Activated T-helper 1 cell treated with anti-CD3 and anti-CD28 coated beads, Interleukin-12 subunit alpha, Interleukin-12 subunit beta, Interleukin-2, Interleukin-4 antibody, amounts not matched to agents 30 ng/mL and 10 ng/mL and 1 ng/mL, durations not matched to agents 14 hours and 24 hours and 36 hours (primary cell): Measurements from ENCODE around the gene RBAK. TPM values are rescaled to one million over a fixed set of nuclear protein-coding genes. Genes with fewer than 3 reads are reported as not detected.
A peak's percentile ranks its signal among the peaks of the same experiment; 100 is the strongest.
"Not testable (repeated sequence)": the region's sequence is repeated elsewhere in the genome, so short reads cannot be mapped to it uniquely, and the experiment has no call there.

Experiments
- DNase-seq: peaks from one replicate; pipeline ENCODE4 v3.0.0; 2021; ENCODE audit warnings: low spot score
- H3K27ac Mint-ChIP-seq: one replicate; pipeline ENCODE4 v1.8.0; 2021; ENCODE audit warnings: mild to moderate bottlenecking, mixed read lengths
- H3K27me3 Mint-ChIP-seq: one replicate; pipeline ENCODE4 v1.8.0; 2022; ENCODE audit warnings: mild to moderate bottlenecking, moderate library complexity, mixed read lengths; ENCODE audit not compliant: insufficient read depth
- H3K36me3 Mint-ChIP-seq: one replicate; pipeline ENCODE4 v1.8.0; 2021; ENCODE audit warnings: low read depth, mixed read lengths
- H3K4me1 Mint-ChIP-seq: one replicate; pipeline ENCODE4 v1.8.0; 2021; ENCODE audit warnings: low read depth, mixed read lengths
- H3K4me3 Mint-ChIP-seq: one replicate; pipeline ENCODE4 v1.8.0; 2021; ENCODE audit warnings: mild to moderate bottlenecking, moderate library complexity, mixed read lengths
- H3K9me3 Mint-ChIP-seq: one replicate; pipeline ENCODE4 v1.8.0; 2021; ENCODE audit warnings: mixed read lengths
- intact Hi-C: fragments of 100-400 bp; cut with micrococcal nuclease; formaldehyde crosslinking; loops from one replicate; pipeline ENCODE4 v1.15.1; 2024
- total RNA-seq: library from RNA; stranded (reverse); gene quantifications from 2 replicates; pipeline ENCODE4 v1.2.3, GENCODE V29; 2022

The RBAK gene
- total RNA-seq, 1 donor from 2014 or later = 13.0 TPM

DNA sequence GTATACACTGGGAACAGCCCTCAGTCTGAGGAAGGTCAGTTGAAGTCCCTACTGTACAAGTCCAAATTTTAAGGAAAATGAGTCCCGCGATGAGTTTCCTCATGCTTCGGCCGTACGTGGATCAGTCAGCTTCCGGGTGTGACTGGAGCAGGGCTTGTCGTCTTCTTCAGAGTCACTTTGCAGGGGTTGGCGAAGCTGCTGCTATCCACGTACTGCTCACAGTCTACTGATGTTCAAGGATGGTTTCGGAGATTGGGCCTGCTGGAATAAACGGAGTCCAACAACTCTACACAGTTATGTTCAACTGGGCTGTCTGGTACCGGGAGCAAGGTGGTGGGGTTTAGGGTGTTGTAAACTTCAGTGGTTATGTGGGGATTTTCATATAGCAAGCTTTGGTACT is 22.0 kb upstream of the RBAK start:
- H3K4me3 Mint-ChIP-seq, H3K36me3 Mint-ChIP-seq, DNase-seq, H3K27me3 Mint-ChIP-seq, H3K4me1 Mint-ChIP-seq, H3K27ac Mint-ChIP-seq, intact Hi-C loops: not testable (repeated sequence)
- H3K9me3 Mint-ChIP-seq = peaks cover 13% of the 10 kb centered on the region

DNA sequence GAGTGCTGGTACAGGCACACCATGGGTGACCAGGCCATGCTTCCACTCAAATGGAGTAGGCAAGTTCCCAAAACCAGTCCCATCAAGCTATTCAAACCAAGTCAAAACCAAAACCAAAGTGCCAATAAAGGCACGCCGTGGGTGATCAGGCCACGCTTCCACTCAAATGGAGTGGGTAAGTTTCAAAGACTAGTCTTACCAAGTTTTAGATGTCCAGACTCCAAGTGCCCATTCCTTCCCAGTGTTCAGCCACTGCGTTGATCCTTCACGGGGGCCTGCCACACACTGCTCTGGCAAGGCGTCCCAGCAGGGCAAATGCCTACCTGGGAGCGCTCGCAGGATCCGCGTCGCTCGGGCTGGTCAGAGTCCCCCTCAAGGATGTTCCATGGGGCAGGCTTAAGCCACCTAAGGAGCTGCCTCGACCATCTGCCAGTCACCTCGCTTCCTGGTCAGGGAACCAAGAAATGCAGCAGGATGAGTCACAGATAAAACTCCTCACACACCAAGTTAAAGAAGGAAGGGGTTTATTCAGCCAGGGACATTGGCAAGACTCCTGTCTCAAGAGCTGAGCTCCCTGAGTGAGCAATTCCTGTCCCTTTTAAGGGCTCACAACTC is 17.8 kb upstream of the RBAK start:
- H3K4me3 Mint-ChIP-seq, H3K4me1 Mint-ChIP-seq, H3K27me3 Mint-ChIP-seq, intact Hi-C loops, H3K27ac Mint-ChIP-seq, H3K9me3 Mint-ChIP-seq, H3K36me3 Mint-ChIP-seq, DNase-seq: not testable (repeated sequence)

DNA sequence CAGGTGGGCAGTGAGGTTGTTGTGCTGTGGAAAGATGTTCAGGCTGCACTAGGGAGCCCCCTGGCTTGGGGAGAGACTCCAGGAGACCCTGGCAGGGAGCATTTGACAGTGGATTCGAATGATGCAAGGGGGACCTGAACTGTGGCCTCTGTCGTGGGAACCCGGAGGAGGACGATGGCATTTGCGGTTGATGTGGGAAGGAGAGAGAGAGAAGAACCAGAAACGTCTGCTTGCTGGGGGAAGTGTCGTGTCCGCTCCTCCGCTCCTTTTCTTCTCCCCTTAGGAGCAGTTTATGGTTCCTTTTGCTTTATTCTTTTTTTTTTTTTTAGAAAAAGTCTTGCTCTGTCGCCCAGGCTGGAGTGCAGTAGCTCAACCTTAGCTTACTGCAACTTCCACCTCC is 12.5 kb upstream of the RBAK start:
- H3K27ac Mint-ChIP-seq, H3K4me1 Mint-ChIP-seq, intact Hi-C loops: not testable (repeated sequence)

DNA sequence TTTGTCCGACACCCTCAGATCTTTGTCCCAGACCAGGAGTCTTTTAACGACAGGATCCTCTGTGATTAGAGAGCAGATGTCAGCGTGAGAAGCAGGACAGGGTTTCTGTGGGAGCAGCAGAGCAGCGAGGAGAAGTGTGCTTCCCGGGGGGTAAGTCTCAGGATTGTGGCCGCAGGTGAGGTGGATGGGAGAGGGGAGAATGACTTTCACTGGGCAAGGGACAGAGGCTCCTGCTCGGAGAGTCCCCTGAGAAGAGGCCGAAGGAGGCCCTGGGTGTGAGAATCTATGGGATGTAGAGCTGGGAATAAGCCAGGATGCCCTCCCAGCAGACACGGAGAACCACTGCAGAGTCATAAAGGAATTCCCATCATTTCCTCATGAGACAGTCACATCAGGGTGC is 10.4 kb upstream of the RBAK start:
- H3K27ac Mint-ChIP-seq = no peak overlapping the region
- no peaks in the 10 kb centered on the region for H3K4me1 Mint-ChIP-seq
- DNase-seq = no peak
- H3K9me3 Mint-ChIP-seq = no peaks in the 10 kb centered on the region
- H3K27me3 Mint-ChIP-seq = no peaks in the 10 kb centered on the region
- H3K4me3 Mint-ChIP-seq = no peak overlapping the region
- intact Hi-C loops = no loop called here
- H3K36me3 Mint-ChIP-seq = peaks cover 2% of the 10 kb centered on the region

More for the DNA sequence above, 12.5 kb upstream of the RBAK start:
- not testable (repeated sequence) for H3K27me3 Mint-ChIP-seq, DNase-seq, H3K4me3 Mint-ChIP-seq, H3K36me3 Mint-ChIP-seq, H3K9me3 Mint-ChIP-seq

DNA sequence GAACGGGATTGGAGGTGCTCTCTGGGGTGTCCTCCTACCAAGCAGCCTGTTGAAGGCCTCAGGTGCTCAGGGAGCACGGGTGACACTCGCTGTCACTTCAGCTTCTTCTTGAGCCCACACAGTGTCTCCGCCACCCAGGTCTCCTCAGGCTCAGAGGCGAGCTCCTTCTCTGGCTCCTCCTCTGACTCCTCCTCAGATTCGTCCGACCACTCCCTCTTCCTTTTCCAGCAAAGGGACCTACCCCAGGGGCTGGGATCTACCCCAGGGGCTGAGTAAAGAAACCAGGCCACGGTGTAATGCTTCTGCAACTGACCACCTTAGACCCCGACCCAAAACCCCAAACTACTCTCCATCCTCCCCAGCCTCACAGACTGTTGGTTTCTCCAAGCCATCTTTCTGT is 9.2 kb upstream of the RBAK start:
- H3K27ac Mint-ChIP-seq = no peak overlapping the region
- peaks cover 6% of the 10 kb centered on the region for H3K4me1 Mint-ChIP-seq
- no peaks in the 10 kb centered on the region for H3K27me3 Mint-ChIP-seq
- no peak overlapping the region for H3K4me3 Mint-ChIP-seq
- no peak for DNase-seq
- intact Hi-C loops = no loop called here
- peaks cover 2% of the 10 kb centered on the region for H3K36me3 Mint-ChIP-seq
- H3K9me3 Mint-ChIP-seq = no peaks in the 10 kb centered on the region

DNA sequence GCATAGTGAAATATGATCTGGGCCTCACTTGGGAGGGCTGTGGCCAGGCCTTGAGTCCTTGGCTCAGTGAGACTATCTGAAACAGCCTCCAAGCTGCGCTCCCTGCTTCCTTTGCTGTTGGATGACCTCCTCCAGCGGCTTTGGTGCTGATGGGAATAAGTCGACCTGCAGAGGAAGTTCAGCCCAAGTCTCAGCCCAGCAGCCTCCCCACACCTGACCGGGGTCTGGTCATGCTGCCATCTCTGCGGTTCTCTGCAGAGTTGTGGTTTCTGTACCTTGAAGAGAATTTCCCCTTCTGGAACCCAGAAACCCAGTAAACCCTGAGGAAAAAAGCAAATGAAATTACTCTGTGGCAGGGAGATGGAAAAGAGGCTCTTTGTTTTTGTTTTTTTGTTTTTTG is 4.6 kb upstream of the RBAK start:
- Mint-ChIP-seq H3K27me3 (no peaks in the 10 kb centered on the region), H3K9me3 (peaks cover 3% of the 10 kb centered on the region), H3K4me1 (peaks cover 13% of the 10 kb centered on the region), H3K36me3 (peaks cover 19% of the 10 kb centered on the region), H3K4me3 (no peak overlapping the region), H3K27ac (no peak overlapping the region)
- intact Hi-C loops = no loop called here
- DNase-seq = peak; percentile 3

DNA sequence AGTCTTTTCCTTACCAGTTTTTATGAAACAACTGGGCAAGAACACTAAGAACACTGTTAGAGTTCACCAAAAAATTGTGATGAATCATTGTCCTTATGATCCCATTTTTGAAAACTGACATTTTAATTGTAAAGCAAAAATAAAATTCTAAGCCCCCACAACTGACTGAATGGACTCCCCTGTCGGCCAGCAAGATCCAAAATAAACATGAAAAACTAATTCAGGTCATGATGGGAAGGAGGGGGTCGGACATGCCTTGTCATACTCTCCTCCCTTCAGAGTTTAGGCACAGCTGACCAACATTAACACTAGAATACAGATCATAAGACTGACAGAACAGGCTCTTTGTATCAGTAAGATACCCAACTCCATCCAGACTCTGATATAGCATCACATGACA is 2.0 kb upstream of the RBAK start:
- no peaks in the 10 kb centered on the region for H3K27me3 Mint-ChIP-seq

DNA sequence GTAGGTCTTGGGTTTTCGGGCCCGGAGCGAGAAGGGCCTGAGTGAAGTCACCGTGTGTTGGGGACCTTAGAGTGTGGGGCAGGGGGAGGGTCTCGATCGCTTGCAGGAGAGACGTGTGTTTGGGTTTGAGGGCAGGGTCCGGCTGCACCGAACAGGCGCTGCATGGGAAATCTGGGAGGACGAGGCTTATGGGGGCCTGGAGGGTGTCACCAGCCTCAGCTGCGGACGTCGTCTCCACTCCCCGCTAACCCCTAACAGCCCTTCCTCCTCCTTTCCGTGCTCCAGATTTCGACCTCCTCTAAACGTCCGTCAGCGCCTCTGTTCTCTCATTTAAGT is 705 bp downstream of the RBAK start:
- DNase-seq, H3K27me3 Mint-ChIP-seq: not testable (repeated sequence)
- Mint-ChIP-seq H3K4me3 (peak overlapping the region; percentile 89), H3K9me3 (peaks cover 24% of the 10 kb centered on the region), H3K4me1 (peaks cover 20% of the 10 kb centered on the region), H3K36me3 (peaks cover 51% of the 10 kb centered on the region), H3K27ac (peak overlapping the region; percentile 88)
- intact Hi-C loops = loop anchor here (5.0 kb wide), 2 partner anchors 364 to 376 kb away; partner anchors contain the start of genes FOXK1 and TNRC18

More for the DNA sequence above, 2.0 kb upstream of the RBAK start:
- peaks cover 21% of the 10 kb centered on the region for H3K4me1 Mint-ChIP-seq
- no peak for DNase-seq
- H3K9me3 Mint-ChIP-seq = peaks cover 7% of the 10 kb centered on the region
- H3K36me3 Mint-ChIP-seq = peaks cover 27% of the 10 kb centered on the region
- intact Hi-C loops = no loop called here
- no peak overlapping the region for H3K4me3 Mint-ChIP-seq
- H3K27ac Mint-ChIP-seq = no peak overlapping the region

DNA sequence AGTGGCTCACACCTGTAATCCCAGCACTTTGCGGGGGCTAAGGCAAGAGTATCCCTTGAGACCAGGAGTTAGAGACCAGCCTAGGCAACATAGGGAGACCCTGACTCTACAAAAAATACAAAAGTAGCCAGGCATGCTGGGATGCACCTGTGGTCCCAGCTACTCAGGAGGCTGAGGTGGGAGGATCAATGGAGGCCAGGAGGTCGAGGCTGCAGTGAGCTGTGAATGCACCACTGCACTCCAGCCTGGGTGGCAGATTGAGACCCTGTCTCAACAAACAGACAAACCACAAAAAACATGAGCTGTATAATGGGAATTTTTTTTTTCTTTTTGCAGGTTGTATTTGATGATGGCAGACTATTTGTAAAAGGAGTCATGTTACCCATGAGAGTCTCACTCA is 1.5 kb downstream of the RBAK start:
- H3K9me3 Mint-ChIP-seq = peaks cover 32% of the 10 kb centered on the region

DNA sequence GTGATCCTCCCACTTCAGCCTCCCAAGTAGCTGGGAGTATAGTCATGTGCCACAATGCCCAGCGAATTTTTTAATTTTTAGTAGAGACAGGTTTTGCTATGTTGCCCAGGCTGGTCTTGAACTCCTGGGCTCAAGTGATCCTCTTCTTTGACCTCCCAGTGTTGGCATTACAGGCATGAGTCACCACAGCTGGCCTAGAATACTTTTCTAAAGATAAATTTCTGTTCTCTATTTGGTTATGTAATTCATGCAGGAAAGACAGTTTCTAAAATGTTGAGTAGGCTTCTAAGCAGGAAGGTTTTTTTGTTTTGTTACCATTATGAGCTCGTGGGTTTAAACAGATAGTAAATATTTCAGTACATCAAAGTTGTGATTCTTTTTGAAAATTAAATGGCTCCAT is 5.0 kb downstream of the RBAK start:
- Mint-ChIP-seq H3K4me1 (peaks cover 13% of the 10 kb centered on the region), H3K9me3 (peaks cover 53% of the 10 kb centered on the region), H3K27me3 (no peaks in the 10 kb centered on the region), H3K4me3 (no peak overlapping the region), H3K27ac (no peak overlapping the region), H3K36me3 (peaks cover 75% of the 10 kb centered on the region)
- no peak for DNase-seq
- intact Hi-C loops = no loop called here

More for the DNA sequence above, 1.5 kb downstream of the RBAK start:
- intact Hi-C loops = loop anchor here (5.0 kb wide), 2 partner anchors 365 to 375 kb away; partner anchors contain the start of genes FOXK1 and TNRC18
- peaks cover 58% of the 10 kb centered on the region for H3K36me3 Mint-ChIP-seq
- H3K4me3 Mint-ChIP-seq = peak overlapping the region; percentile 89
- peaks cover 18% of the 10 kb centered on the region for H3K4me1 Mint-ChIP-seq
- H3K27ac Mint-ChIP-seq = peak overlapping the region; percentile 58
- not testable (repeated sequence) for H3K27me3 Mint-ChIP-seq, DNase-seq

DNA sequence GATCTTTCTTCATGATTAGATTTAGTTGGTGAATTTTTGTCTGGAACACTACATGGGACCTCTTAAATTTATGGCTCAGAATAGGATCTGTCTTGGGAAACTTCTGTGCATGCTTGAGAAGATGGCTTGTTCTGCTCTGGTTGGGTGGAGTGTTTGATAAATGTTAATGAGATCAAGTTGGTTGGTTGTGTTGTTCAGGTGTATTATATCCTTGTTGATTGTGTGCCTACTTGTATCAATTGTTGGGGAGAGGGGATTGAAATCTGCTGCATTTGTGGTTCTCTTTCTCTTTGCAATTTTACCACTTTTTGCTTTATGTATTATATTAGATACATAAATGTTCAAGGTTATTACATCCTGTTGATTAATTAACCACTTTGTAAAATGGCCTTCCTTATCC is 6.1 kb downstream of the RBAK start:
- intact Hi-C loops, H3K27me3 Mint-ChIP-seq, DNase-seq, H3K4me1 Mint-ChIP-seq, H3K27ac Mint-ChIP-seq: not testable (repeated sequence)
- Mint-ChIP-seq H3K9me3 (peaks cover 61% of the 10 kb centered on the region), H3K36me3 (peaks cover 82% of the 10 kb centered on the region), H3K4me3 (peak overlapping the region; percentile 1)

DNA sequence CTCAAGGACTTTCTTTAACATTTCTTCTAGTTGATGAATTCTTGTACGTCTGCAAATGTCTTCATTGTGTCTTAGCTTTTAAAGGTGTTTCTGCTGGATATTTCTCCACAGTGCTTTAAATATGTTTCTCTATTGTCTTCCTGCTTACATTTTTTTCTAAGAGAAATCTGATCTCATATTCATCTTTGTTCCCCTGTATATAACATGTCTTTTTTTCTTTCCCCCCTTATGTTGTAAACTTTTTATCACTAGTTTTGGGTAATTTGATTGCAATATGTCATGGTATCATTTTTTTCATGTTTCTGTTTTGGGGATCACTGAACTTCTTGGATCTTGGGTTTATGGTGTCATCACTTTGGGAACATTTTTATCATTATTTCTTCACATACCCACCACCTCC is 7.5 kb downstream of the RBAK start:
- H3K27me3 Mint-ChIP-seq = no peaks in the 10 kb centered on the region
- no peak for DNase-seq
- H3K4me1 Mint-ChIP-seq = peaks cover 4% of the 10 kb centered on the region
- intact Hi-C loops = no loop called here
- peaks cover 72% of the 10 kb centered on the region for H3K9me3 Mint-ChIP-seq
- H3K27ac Mint-ChIP-seq = no peak overlapping the region
- H3K36me3 Mint-ChIP-seq = peaks cover 89% of the 10 kb centered on the region
- H3K4me3 Mint-ChIP-seq = no peak overlapping the region

DNA sequence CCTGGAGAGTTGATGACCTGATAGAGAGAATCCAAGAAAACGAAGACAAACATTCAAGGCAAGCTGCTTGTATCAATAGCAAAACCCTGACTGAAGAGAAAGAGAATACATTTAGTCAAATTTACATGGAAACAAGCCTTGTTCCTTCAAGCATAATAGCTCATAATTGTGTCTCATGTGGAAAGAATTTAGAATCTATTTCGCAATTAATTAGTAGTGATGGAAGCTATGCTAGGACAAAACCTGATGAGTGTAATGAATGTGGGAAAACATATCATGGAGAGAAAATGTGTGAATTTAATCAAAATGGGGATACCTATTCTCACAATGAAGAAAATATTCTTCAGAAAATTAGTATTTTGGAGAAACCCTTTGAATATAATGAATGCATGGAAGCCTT is 18.0 kb downstream of the RBAK start:
- Mint-ChIP-seq H3K9me3 (peaks cover 93% of the 10 kb centered on the region), H3K27me3 (no peaks in the 10 kb centered on the region), H3K36me3 (peaks cover 91% of the 10 kb centered on the region), H3K4me3 (no peak overlapping the region), H3K27ac (no peak overlapping the region), H3K4me1 (no peaks in the 10 kb centered on the region)
- intact Hi-C loops = no loop called here
- DNase-seq = no peak
